Measurements from ENCODE around the gene PILRA. TPM values are rescaled to one million over a fixed set of nuclear protein-coding genes. Genes with fewer than 3 reads are reported as not detected.

The PILRA gene
- total and polyA plus RNA-seq, 4 donors = 1.5 to 3.5 (median 3.1) TPM

DNA sequence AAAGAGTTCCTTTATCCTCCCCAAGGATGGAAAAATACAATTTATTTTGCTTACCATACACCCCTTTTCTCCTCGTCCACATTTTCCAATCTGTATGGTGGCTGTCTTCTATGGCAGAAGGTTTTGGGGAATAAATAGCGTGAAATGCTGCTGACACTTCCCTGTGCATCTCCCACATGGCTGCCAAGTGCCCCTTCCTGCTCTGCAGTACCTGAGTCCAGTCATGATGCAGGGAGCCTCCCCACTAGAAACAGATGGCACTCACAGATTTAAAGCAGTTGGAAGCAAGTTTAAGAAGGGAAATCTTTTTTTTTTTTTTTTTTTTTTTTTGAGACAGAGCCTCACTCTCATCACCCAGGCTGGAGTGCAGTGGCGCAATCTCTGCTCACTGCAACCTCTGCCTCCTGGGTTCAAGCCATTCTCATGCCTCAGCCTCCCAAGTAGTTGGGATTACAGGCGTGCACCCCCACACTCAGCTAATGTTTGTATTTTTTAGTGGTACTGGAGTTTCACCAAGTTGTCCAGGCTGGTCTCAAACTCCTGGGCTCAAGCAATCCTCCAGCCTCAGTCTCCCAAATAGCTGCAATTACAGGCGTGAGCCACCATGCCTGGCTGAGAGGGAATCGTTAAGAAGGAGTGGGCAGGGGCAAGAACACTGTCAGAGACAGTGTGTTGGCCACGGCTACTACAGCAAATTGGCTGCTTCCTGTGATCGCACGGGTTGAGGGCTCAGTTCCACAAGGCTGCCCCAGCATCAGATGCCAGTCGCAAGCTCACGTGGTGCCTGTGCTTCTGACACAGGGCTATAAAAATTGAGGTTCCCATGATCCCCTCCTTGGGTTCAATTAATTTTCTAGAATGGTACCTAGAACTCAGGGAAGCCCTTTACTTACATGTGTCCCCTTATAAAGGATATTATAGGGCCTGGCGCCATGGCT, 5.3 kb upstream of the PILRA start:
- no peaks in the 10 kb centered on the region for H3K9me3 ChIP-seq (ENCODE audit: control insufficient read depth in 4 of 4, low read length in 3 of 4)
- TF ChIP-seq JUND (IDR thresholded peaks at IDR 0.05) = no peak
- TF ChIP-seq, protein P1, sequence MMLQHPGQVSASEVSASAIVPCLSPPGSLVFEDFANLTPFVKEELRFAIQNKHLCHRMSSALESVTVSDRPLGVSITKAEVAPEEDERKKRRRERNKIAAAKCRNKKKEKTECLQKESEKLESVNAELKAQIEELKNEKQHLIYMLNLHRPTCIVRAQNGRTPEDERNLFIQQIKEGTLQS (IDR thresholded peaks at IDR 0.05) = no peak
- TF ChIP-seq GABPA (IDR thresholded peaks at IDR 0.05 in 1 of 2, conservative IDR thresholded peaks at IDR 0.05 in 1 of 2) = no peak
- no peak for TF ChIP-seq NR2F2 (IDR thresholded peaks at IDR 0.05)
- TF ChIP-seq, protein P2, sequence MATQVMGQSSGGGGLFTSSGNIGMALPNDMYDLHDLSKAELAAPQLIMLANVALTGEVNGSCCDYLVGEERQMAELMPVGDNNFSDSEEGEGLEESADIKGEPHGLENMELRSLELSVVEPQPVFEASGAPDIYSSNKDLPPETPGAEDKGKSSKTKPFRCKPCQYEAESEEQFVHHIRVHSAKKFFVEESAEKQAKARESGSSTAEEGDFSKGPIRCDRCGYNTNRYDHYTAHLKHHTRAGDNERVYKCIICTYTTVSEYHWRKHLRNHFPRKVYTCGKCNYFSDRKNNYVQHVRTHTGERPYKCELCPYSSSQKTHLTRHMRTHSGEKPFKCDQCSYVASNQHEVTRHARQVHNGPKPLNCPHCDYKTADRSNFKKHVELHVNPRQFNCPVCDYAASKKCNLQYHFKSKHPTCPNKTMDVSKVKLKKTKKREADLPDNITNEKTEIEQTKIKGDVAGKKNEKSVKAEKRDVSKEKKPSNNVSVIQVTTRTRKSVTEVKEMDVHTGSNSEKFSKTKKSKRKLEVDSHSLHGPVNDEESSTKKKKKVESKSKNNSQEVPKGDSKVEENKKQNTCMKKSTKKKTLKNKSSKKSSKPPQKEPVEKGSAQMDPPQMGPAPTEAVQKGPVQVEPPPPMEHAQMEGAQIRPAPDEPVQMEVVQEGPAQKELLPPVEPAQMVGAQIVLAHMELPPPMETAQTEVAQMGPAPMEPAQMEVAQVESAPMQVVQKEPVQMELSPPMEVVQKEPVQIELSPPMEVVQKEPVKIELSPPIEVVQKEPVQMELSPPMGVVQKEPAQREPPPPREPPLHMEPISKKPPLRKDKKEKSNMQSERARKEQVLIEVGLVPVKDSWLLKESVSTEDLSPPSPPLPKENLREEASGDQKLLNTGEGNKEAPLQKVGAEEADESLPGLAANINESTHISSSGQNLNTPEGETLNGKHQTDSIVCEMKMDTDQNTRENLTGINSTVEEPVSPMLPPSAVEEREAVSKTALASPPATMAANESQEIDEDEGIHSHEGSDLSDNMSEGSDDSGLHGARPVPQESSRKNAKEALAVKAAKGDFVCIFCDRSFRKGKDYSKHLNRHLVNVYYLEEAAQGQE (IDR thresholded peaks at IDR 0.05) = no peak
- TF ChIP-seq EGR1 (IDR thresholded peaks at IDR 0.05; ENCODE audit: low read depth in 2 of 2) = no peak
- no peak for TF ChIP-seq HNF4G (IDR thresholded peaks at IDR 0.05)
- TF ChIP-seq HNF4A (conservative IDR thresholded peaks at IDR 0.05) = no peak
- no peak for TF ChIP-seq TAF1 (conservative IDR thresholded peaks at IDR 0.05)
- no peak overlapping the region for H3K4me3 ChIP-seq (ENCODE audit: low read depth in 1 of 3, low read length in 3 of 3)
- H3K36me3 ChIP-seq (ENCODE audit: control insufficient read depth in 4 of 4, insufficient read depth in 3 of 4, low read depth in 1 of 4, low read length in 3 of 4) = peaks cover 0 to 7% (median 6%) of the 10 kb centered on the region in 4 donors
- H3K27ac ChIP-seq (ENCODE audit: low read depth in 1 of 2, low read length in 2 of 2) = peak overlapping the region; percentile 51 to 64
- WGBS = 88% methylated on average over 12 of the region's 12 CpGs
- H3K9ac ChIP-seq (ENCODE audit: low read depth in 1 of 2, low read length in 2 of 2) = no peak overlapping the region
- no peak for DNase-seq (ENCODE audit: low spot score)
- H3K4me1 ChIP-seq (ENCODE audit: control insufficient read depth in 4 of 4, insufficient read depth in 4 of 4, low read length in 3 of 4) = no peaks in the 10 kb centered on the region
- no peaks in the 10 kb centered on the region for H3K27me3 ChIP-seq (ENCODE audit: control insufficient read depth in 4 of 4, insufficient read depth in 4 of 4, low read length in 3 of 4)

DNA sequence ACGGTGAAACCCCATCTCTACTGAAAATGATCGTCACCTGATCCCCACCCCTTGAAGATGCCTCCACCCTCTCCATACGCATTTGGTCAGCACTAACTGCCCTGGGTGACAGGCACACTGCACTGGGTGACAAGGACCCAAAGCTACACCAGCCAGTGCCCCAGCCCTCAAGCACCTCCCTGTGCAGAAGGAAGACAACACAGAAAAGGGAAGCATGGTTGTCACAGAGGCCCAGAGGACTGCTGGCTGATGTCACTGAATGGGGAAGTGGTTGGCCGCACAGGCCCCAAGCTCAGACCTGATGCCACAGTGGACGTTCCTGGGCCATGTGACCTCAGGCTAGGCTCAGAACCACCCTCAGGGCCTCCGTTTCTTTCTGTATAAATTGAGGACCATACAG, 4.2 kb upstream of the PILRA start:
- TF ChIP-seq, protein P3, sequence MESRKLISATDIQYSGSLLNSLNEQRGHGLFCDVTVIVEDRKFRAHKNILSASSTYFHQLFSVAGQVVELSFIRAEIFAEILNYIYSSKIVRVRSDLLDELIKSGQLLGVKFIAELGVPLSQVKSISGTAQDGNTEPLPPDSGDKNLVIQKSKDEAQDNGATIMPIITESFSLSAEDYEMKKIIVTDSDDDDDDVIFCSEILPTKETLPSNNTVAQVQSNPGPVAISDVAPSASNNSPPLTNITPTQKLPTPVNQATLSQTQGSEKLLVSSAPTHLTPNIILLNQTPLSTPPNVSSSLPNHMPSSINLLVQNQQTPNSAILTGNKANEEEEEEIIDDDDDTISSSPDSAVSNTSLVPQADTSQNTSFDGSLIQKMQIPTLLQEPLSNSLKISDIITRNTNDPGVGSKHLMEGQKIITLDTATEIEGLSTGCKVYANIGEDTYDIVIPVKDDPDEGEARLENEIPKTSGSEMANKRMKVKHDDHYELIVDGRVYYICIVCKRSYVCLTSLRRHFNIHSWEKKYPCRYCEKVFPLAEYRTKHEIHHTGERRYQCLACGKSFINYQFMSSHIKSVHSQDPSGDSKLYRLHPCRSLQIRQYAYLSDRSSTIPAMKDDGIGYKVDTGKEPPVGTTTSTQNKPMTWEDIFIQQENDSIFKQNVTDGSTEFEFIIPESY (IDR thresholded peaks at IDR 0.05) = no peak
- no peak for TF ChIP-seq GABPA (IDR thresholded peaks at IDR 0.05 in 1 of 2, conservative IDR thresholded peaks at IDR 0.05 in 1 of 2)
- TF ChIP-seq FOXA1 (IDR thresholded peaks at IDR 0.05) = no peak
- TF ChIP-seq RAD21 (IDR thresholded peaks at IDR 0.05) = no peak
- TF ChIP-seq, protein P1 (IDR thresholded peaks at IDR 0.05) = no peak
- TF ChIP-seq EGR1 (IDR thresholded peaks at IDR 0.05; ENCODE audit: low read depth in 2 of 2) = no peak
- TF ChIP-seq JUND (IDR thresholded peaks at IDR 0.05) = no peak
- TF ChIP-seq, protein P4, sequence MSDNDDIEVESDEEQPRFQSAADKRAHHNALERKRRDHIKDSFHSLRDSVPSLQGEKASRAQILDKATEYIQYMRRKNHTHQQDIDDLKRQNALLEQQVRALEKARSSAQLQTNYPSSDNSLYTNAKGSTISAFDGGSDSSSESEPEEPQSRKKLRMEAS (IDR thresholded peaks at IDR 0.05) = no peak
- no peak for TF ChIP-seq YY1 (IDR thresholded peaks at IDR 0.05)
- TF ChIP-seq RXRA (IDR thresholded peaks at IDR 0.05) = no peak
- TF ChIP-seq HNF4A (conservative IDR thresholded peaks at IDR 0.05) = no peak
- TF ChIP-seq NR2F2 (IDR thresholded peaks at IDR 0.05) = no peak
- no peaks in the 10 kb centered on the region for H3K9me3 ChIP-seq (ENCODE audit: control insufficient read depth in 4 of 4, low read length in 3 of 4)
- no peaks in the 10 kb centered on the region for H3K27me3 ChIP-seq (ENCODE audit: control insufficient read depth in 4 of 4, insufficient read depth in 4 of 4, low read length in 3 of 4)
- H3K4me1 ChIP-seq (ENCODE audit: control insufficient read depth in 4 of 4, insufficient read depth in 4 of 4, low read length in 3 of 4) = no peaks in the 10 kb centered on the region
- H3K4me3 ChIP-seq (ENCODE audit: low read depth in 1 of 3, low read length in 3 of 3) = no peak overlapping the region
- whole genome bisulfite sequencing = 73% methylated on average over 6 of the region's 6 CpGs
- H3K27ac ChIP-seq (ENCODE audit: low read depth in 1 of 2, low read length in 2 of 2) = peak overlapping the region; percentile 51 to 64
- H3K9ac ChIP-seq (ENCODE audit: low read depth in 1 of 2, low read length in 2 of 2) = no peak overlapping the region
- H3K36me3 ChIP-seq (ENCODE audit: control insufficient read depth in 4 of 4, insufficient read depth in 3 of 4, low read depth in 1 of 4, low read length in 3 of 4) = peaks cover 0 to 5% (median 0%) of the 10 kb centered on the region in 4 donors
- no peak for DNase-seq (ENCODE audit: low spot score)
